Sigmoid colon (tissue), 4 donors: ENCODE data around the gene NBEAL2.

Experiments used
- EP300 ChIP-seq, 4 donors: sonication (generic); formaldehyde crosslinking; IDR thresholded peaks; one replicate each; pipeline ENCODE4 v1.6.1; 2017; ENCODE audit warnings: antibody characterized with exemption in 4 of 4
- POLR2A ChIP-seq, 2 donors: fragments of 450-650 bp; IDR thresholded peaks; one replicate each; pipeline ENCODE4 v1.6.1; 2016; ENCODE audit warnings: antibody characterized with exemption in 2 of 2, mild to moderate bottlenecking in 2 of 2, moderate library complexity in 2 of 2
- POLR2AphosphoS5 ChIP-seq, 4 donors: sonication (generic); formaldehyde crosslinking; IDR thresholded peaks; one replicate each; pipeline ENCODE4 v1.6.1; 2017; ENCODE audit warnings: antibody characterized with exemption in 4 of 4
- TF ChIP-seq, protein P1 (sequence below), 4 experiments: fragments of 450-650 bp in 3 of 4; fragments of 200-600 bp in 1 of 4; IDR thresholded peaks; one replicate each; pipeline ENCODE4 v1.5.1; 2016 to 2019; ENCODE audit warnings: antibody characterized with exemption in 4 of 4, mild to moderate bottlenecking in 3 of 4, moderate library complexity in 2 of 4

DNA sequence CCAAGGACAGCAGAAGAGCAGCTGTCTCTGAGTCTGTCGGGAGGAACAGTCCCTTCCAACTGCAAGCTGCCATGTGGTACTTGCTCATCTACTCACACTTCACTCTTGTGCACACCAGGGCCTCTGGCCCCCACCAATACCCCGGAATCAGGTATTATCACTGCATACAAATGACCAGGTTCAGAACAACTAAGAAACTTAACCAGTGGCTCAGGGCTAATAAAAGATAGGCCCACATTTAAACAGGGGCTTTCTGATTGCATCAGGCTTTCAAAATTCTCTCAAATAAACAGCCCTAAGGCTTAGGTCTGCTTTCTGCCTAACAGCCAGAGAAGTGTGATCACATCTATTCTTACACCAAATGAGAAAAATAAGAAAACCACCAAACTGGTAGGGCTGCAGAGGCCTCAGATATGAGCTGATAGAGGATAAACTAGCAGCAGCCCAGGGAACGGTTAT is 23.6 kb upstream of the NBEAL2 start:
- TF ChIP-seq, protein P1, sequence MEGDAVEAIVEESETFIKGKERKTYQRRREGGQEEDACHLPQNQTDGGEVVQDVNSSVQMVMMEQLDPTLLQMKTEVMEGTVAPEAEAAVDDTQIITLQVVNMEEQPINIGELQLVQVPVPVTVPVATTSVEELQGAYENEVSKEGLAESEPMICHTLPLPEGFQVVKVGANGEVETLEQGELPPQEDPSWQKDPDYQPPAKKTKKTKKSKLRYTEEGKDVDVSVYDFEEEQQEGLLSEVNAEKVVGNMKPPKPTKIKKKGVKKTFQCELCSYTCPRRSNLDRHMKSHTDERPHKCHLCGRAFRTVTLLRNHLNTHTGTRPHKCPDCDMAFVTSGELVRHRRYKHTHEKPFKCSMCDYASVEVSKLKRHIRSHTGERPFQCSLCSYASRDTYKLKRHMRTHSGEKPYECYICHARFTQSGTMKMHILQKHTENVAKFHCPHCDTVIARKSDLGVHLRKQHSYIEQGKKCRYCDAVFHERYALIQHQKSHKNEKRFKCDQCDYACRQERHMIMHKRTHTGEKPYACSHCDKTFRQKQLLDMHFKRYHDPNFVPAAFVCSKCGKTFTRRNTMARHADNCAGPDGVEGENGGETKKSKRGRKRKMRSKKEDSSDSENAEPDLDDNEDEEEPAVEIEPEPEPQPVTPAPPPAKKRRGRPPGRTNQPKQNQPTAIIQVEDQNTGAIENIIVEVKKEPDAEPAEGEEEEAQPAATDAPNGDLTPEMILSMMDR (IDR thresholded peaks at IDR 0.05), result no peak
- TF ChIP-seq POLR2AphosphoS5 (IDR thresholded peaks at IDR 0.05) (no peak), EP300 (IDR thresholded peaks at IDR 0.05) (no peak), POLR2A (IDR thresholded peaks at IDR 0.05) (no peak)
